Keratinocyte (primary cell): ENCODE results near the gene PRR9. TPM values are rescaled to one million over a fixed set of nuclear protein-coding genes. Genes with fewer than 3 reads are reported as not detected.
"Not testable (repeated sequence)": the region's sequence is repeated elsewhere in the genome, so short reads cannot be mapped to it uniquely, and the experiment has no call there.

ENCODE experiments used
- DNase-seq: peaks from one replicate; pipeline ENCODE4 v3.0.0-alpha.2; 2011; ENCODE audit warnings: low read depth, missing footprints, low spot score
- FAIRE-seq: peaks from 2 replicates; lab custom pipeline; 2011; peaks lifted over from hg19 to GRCh38; lab: Jason Lieb, UNC
- H2AFZ ChIP-seq: 2 replicates; pipeline ENCODE4 v1.6.0; 2012; ENCODE audit warnings: low read length, control low read depth, inconsistent platforms; ENCODE audit not compliant: control insufficient read depth
- H3K27ac ChIP-seq: 2 replicates; pipeline ENCODE4 v1.5.1; 2011; ENCODE audit warnings: low read length; ENCODE audit not compliant: control insufficient read depth, insufficient read depth
- H3K27me3 ChIP-seq: 3 replicates; pipeline ENCODE4 v1.6.0; 2011; ENCODE audit warnings: low read length; ENCODE audit not compliant: control insufficient read depth, insufficient read depth; ENCODE audit errors: extremely low read depth
- H3K36me3 ChIP-seq, 2 experiments: 2 replicates in 1 of 2; 3 replicates in 1 of 2; pipeline ENCODE4 v1.5.1; 2011; ENCODE audit warnings: low read length in 2 of 2, mild to moderate bottlenecking in 1 of 2; ENCODE audit not compliant: control insufficient read depth in 2 of 2, insufficient read depth in 2 of 2; ENCODE audit errors: extremely low read depth in 1 of 2
- H3K4me1 ChIP-seq: 3 replicates; pipeline ENCODE4 v1.5.1; 2011; ENCODE audit warnings: low read length; ENCODE audit not compliant: control insufficient read depth, insufficient read depth; ENCODE audit errors: extremely low read depth
- H3K4me2 ChIP-seq: 3 replicates; pipeline ENCODE4 v1.6.0; 2011; ENCODE audit warnings: low read depth, low read length; ENCODE audit not compliant: control insufficient read depth, insufficient read depth; ENCODE audit errors: extremely low read depth
- H3K4me3 ChIP-seq, 3 experiments: fragments of 200-600 bp in 1 of 3; sonication (generic) in 1 of 3; 2 replicates in 2 of 3; 3 replicates in 1 of 3; pipeline ENCODE4 v1.5.1; 2011 to 2016; ENCODE audit warnings: low read length in 3 of 3, mild to moderate bottlenecking in 3 of 3, control low read depth in 2 of 3, inconsistent platforms in 1 of 3, low read depth in 1 of 3, mixed read lengths in 1 of 3, mixed run types in 1 of 3, moderate library complexity in 1 of 3; ENCODE audit not compliant: control insufficient read depth in 2 of 3, insufficient read depth in 2 of 3; ENCODE audit errors: extremely low read depth in 1 of 3
- H3K79me2 ChIP-seq: 2 replicates; pipeline ENCODE4 v1.6.0; 2012; ENCODE audit warnings: low read length; ENCODE audit not compliant: control insufficient read depth, insufficient read depth
- H3K9ac ChIP-seq: 3 replicates; pipeline ENCODE4 v1.6.0; 2011; ENCODE audit warnings: low read length; ENCODE audit not compliant: control insufficient read depth, insufficient read depth; ENCODE audit errors: extremely low read depth
- H3K9me1 ChIP-seq: 3 replicates; pipeline ENCODE4 v1.6.0; 2011; ENCODE audit warnings: low read length; ENCODE audit not compliant: control insufficient read depth, insufficient read depth; ENCODE audit errors: extremely low read depth
- H3K9me3 ChIP-seq: 2 replicates; pipeline ENCODE4 v1.5.1; 2012; ENCODE audit warnings: low read depth, low read length; ENCODE audit not compliant: control insufficient read depth
- H4K20me1 ChIP-seq: 3 replicates; pipeline ENCODE4 v1.6.0; 2011; ENCODE audit warnings: low read length; ENCODE audit not compliant: control insufficient read depth, insufficient read depth; ENCODE audit errors: extremely low read depth
- CTCF ChIP-seq, 3 experiments: IDR thresholded peaks in 1 of 3; conservative IDR thresholded peaks in 1 of 3; optimal IDR thresholded peaks in 1 of 3; 2 replicates in 2 of 3; 3 replicates in 1 of 3; pipeline versions ENCODE3 to v1.5.1; 2011; ENCODE audit warnings: low read length in 3 of 3, mild to moderate bottlenecking in 3 of 3, moderate library complexity in 2 of 3, control low read depth in 1 of 3, inconsistent platforms in 1 of 3; ENCODE audit not compliant: insufficient read depth in 2 of 3; ENCODE audit errors: extremely low read depth in 1 of 3
- EZH2 ChIP-seq: IDR thresholded peaks from one replicate; pipeline ENCODE4 v1.6.1; 2012; ENCODE audit warnings: inconsistent platforms, mild to moderate bottlenecking, low read length, moderate library complexity
- dilution Hi-C: fragments of 300-500 bp; cut with MboI; formaldehyde crosslinking; loops from one replicate; pipeline ENCODE4 v1.7.0; 2020; ENCODE audit warnings: low sequenced_read_pairs; ENCODE audit not compliant: extremely low pct_ligation_motif_present
- polyA plus RNA-seq, 5 experiments: library from polyadenylated mRNA; depleted of rRNA in 3 of 5; stranded (reverse) in 3 of 5; stranded (forward) in 1 of 5; unstranded in 1 of 5; fragments of >200 nt; gene quantifications; 1 replicate in 1 of 5; 2 replicates in 3 of 5; 3 replicates in 1 of 5; pipeline versions ENCODE4 v1.2.1 to v1.2.3, GENCODE V29; 2011 to 2012; ENCODE audit warnings: missing spikeins in 2 of 5, low read depth in 1 of 5, low replicate concordance in 1 of 5

The PRR9 gene
- polyA plus RNA-seq, 1 donor (not counting 4 experiments of a cell fraction or from before 2014, with no cell fraction given): 2.6 TPM

- Histone ChIP-seq H3K9me3 (no peaks in the 10 kb centered on the region), H3K36me3 (no peaks in the 10 kb centered on the region), H3K4me1 (peaks cover 6% of the 10 kb centered on the region), H3K4me2 (no peak overlapping the region), H4K20me1 (no peaks in the 10 kb centered on the region), H3K27me3 (no peaks in the 10 kb centered on the region), H3K79me2 (no peaks in the 10 kb centered on the region), H3K9ac (no peak overlapping the region), H3K4me3 (no peak overlapping the region), H2AFZ (peak overlapping the region; percentile 26), H3K27ac (no peak overlapping the region), H3K9me1 (no peaks in the 10 kb centered on the region)
- no peak for DNase-seq
- peak in 1 of 3 experiments; percentile 17 for TF ChIP-seq CTCF (optimal IDR thresholded peaks at IDR 0.05 in 1 of 3, IDR thresholded peaks at IDR 0.05 in 1 of 3, conservative IDR thresholded peaks at IDR 0.05 in 1 of 3; ENCODE audit: extremely low read depth in 1 of 3, insufficient read depth in 2 of 3, low read length in 3 of 3)
- TF ChIP-seq EZH2: no peak
- no peak for FAIRE-seq
- dilution Hi-C loops: no loop called here
Measured at GRCh38 chr1:153180556-153180955, 36.8 kb upstream of the PRR9 start.

DNA sequence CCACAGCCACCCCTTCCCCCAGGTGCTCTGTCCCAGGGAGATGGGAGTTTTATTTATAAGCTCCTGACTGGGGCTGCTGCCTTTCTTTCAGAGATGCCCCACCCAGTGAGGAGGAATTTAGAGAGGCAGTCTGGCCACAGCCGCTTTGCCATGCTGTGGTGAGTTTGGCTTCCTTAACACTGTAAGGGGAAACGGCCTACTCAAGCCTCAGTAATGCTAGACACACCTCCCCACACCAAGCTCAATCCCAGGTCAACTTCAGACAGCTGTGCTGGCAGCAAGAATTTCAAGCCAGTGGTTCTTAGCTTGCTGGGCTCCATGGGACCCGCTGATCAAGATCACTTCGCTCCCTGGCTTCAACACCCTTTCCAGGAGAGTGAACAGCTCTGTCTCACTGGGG, 29.1 kb upstream of the PRR9 start:
- not testable (repeated sequence) for H3K4me3 ChIP-seq, FAIRE-seq
- peaks cover 10% of the 10 kb centered on the region for H3K4me1 ChIP-seq

GRCh38 chr1:153190373-153190772, 27.0 kb upstream of the PRR9 start:
- peak; percentile 69 to 76 (median 73) for TF ChIP-seq CTCF (optimal IDR thresholded peaks at IDR 0.05 in 1 of 3, IDR thresholded peaks at IDR 0.05 in 1 of 3, conservative IDR thresholded peaks at IDR 0.05 in 1 of 3; ENCODE audit: extremely low read depth in 1 of 3, insufficient read depth in 2 of 3, low read length in 3 of 3)
- no peak for TF ChIP-seq EZH2
- H3K4me2 ChIP-seq: no peak overlapping the region
- no peak overlapping the region for H2AFZ ChIP-seq
- no peak overlapping the region for H3K4me3 ChIP-seq
- no peaks in the 10 kb centered on the region for H3K9me3 ChIP-seq
- no peak overlapping the region for H3K27ac ChIP-seq
- H3K9ac ChIP-seq: no peak overlapping the region
- no peaks in the 10 kb centered on the region for H4K20me1 ChIP-seq
- no peaks in the 10 kb centered on the region for H3K36me3 ChIP-seq
- peaks cover 10% of the 10 kb centered on the region for H3K4me1 ChIP-seq
- H3K27me3 ChIP-seq: no peaks in the 10 kb centered on the region
- DNase-seq (no peak), FAIRE-seq (peak; percentile 92)
- no peaks in the 10 kb centered on the region for H3K9me1 ChIP-seq
- H3K79me2 ChIP-seq: no peaks in the 10 kb centered on the region
- dilution Hi-C loops: no loop called here

More for the DNA sequence above, 29.1 kb upstream of the PRR9 start:
- peak overlapping the region; percentile 27 for H2AFZ ChIP-seq
- peak; percentile 26 for DNase-seq
- H3K36me3 ChIP-seq, H3K4me2 ChIP-seq, H3K79me2 ChIP-seq, H3K9me1 ChIP-seq, H3K9ac ChIP-seq, dilution Hi-C loops, H3K27ac ChIP-seq, H3K9me3 ChIP-seq, H4K20me1 ChIP-seq, H3K27me3 ChIP-seq: not testable (repeated sequence)
